WTC11 (cell line): ENCODE data around the gene CD160. TPM values are rescaled to one million over a fixed set of nuclear protein-coding genes. Genes with fewer than 3 reads are reported as not detected.
"Not testable (repeated sequence)": the region's sequence is repeated elsewhere in the genome, so short reads cannot be mapped to it uniquely, and the experiment has no call there.

Experiments used
- ATAC-seq: fragments of 200-7000 bp; cut with Tn5 transposase; 2 replicates; pipeline ENCODE4 v1.10.0; 2021; ENCODE audit warnings: mild to moderate bottlenecking, moderate library complexity
- Bru-seq: library from RNA; stranded (reverse); fragments of 400-500 nt; gene quantifications from one replicate; lab custom pipeline; 2021; lab: Mats Ljungman, UMichigan
- CTCF ChIA-PET: fragments of 300-600 bp; sonication (Branson Sonifier 250); formaldehyde crosslinking; loops from one replicate; lab custom pipeline; 2021; ENCODE audit warnings: antibody characterized with exemption; lab: Charles Lee
- POLR2A ChIA-PET: fragments of 350-600 bp; sonication (Branson Sonifier 250); formaldehyde crosslinking; loops from one replicate; lab custom pipeline; 2021; ENCODE audit warnings: antibody characterized with exemption; lab: Charles Lee
- DNase-seq: peaks from one replicate; pipeline ENCODE4 v3.0.0; 2021; ENCODE audit warnings: low spot score
- H3K27ac Mint-ChIP-seq: 2 replicates; pipeline ENCODE4 v1.8.0; 2021; ENCODE audit warnings: mixed read lengths
- H3K27me3 Mint-ChIP-seq: 2 replicates; pipeline ENCODE4 v1.8.0; 2021; ENCODE audit warnings: low read depth, mild to moderate bottlenecking, moderate library complexity, mixed read lengths
- H3K36me3 Mint-ChIP-seq: 2 replicates; pipeline ENCODE4 v1.8.0; 2021; ENCODE audit warnings: mixed read lengths
- H3K4me1 Mint-ChIP-seq: 2 replicates; pipeline ENCODE4 v1.8.0; 2022; ENCODE audit warnings: mixed read lengths
- H3K4me3 Mint-ChIP-seq: 2 replicates; pipeline ENCODE4 v1.8.0; 2021; ENCODE audit warnings: mild to moderate bottlenecking, moderate library complexity, mixed read lengths
- H3K9me3 Mint-ChIP-seq: 2 replicates; pipeline ENCODE4 v1.8.0; 2021; ENCODE audit warnings: mixed read lengths
- ATF3 ChIP-seq: sonication (generic); formaldehyde crosslinking; conservative IDR thresholded peaks from 2 replicates; pipeline ENCODE4 v1.8.1; 2022; ENCODE audit warnings: mild to moderate bottlenecking, missing genetic modification reagents
- CDX4 ChIP-seq: fragments of 250-450 bp; sonication (Bioruptor Pico); IDR thresholded peaks from 2 replicates; pipeline ENCODE4 v1.9.0; 2021; ENCODE audit warnings: moderate library complexity, mild to moderate bottlenecking, inconsistent platforms, borderline replicate concordance
- E2F4 ChIP-seq: sonication (generic); formaldehyde crosslinking; IDR thresholded peaks from 2 replicates; pipeline ENCODE4 v1.8.1; 2022; ENCODE audit warnings: low read depth, mild to moderate bottlenecking, moderate library complexity, missing genetic modification reagents, borderline replicate concordance
- GABPB1 ChIP-seq: sonication (generic); formaldehyde crosslinking; IDR thresholded peaks from 2 replicates; pipeline ENCODE4 v1.8.1; 2023; ENCODE audit warnings: mild to moderate bottlenecking, missing genetic modification reagents
- HMGXB4 ChIP-seq: sonication (generic); formaldehyde crosslinking; IDR thresholded peaks from 2 replicates; pipeline ENCODE4 v1.8.1; 2023; ENCODE audit warnings: mild to moderate bottlenecking, moderate library complexity, missing genetic modification reagents
- NR3C1 ChIP-seq: sonication (generic); formaldehyde crosslinking; conservative IDR thresholded peaks from 2 replicates; pipeline ENCODE4 v1.8.1; 2023; ENCODE audit warnings: low read depth, mild to moderate bottlenecking, missing genetic modification reagents
- RELA ChIP-seq: sonication (generic); formaldehyde crosslinking; IDR thresholded peaks from 2 replicates; pipeline ENCODE4 v1.8.1; 2022; ENCODE audit warnings: missing genetic modification reagents, mild to moderate bottlenecking, borderline replicate concordance
- ZBTB21 ChIP-seq: sonication (generic); formaldehyde crosslinking; IDR thresholded peaks from 2 replicates; pipeline ENCODE4 v1.8.1; 2023; ENCODE audit warnings: mild to moderate bottlenecking, missing genetic modification reagents, borderline replicate concordance
- ZNF423 ChIP-seq: fragments of 250-450 bp; sonication (Bioruptor Pico); IDR thresholded peaks from 2 replicates; pipeline ENCODE4 v2.1.2; 2022; ENCODE audit warnings: mild to moderate bottlenecking, moderate library complexity
- long read RNA-seq, 3 experiments: library from RNA in 1 of 3; library from capped mRNA in 1 of 3; library from polyadenylated mRNA in 1 of 3; unstranded in 2 of 3; stranded (forward) in 1 of 3; transcript quantifications; one replicate each; pipeline ENCODE4 v2.0.0, GENCODE V29; 2021
- total RNA-seq: library from RNA; stranded (reverse); gene quantifications from 3 replicates; pipeline ENCODE4 v1.2.3, GENCODE V29; 2021
- TF ChIP-seq, protein P1 (sequence below): fragments of 250-450 bp; sonication (Bioruptor Pico); IDR thresholded peaks from 2 replicates; pipeline ENCODE4 v1.9.0; 2021; ENCODE audit warnings: mild to moderate bottlenecking

CD160 gene
- total RNA-seq (not detected in 3 replicates), Bru-seq, nascent RNA (percentile 5 among the genes with signal in this experiment)
- long read RNA-seq, experiment 1, partial matches to known transcripts: 0 of 2 reads
- long read RNA-seq, experiment 1, other reads (novel, unspliced or antisense): 2 of 2 reads
- long read RNA-seq, experiment 2: 0 reads
- long read RNA-seq, experiment 3: 0 reads

GRCh38 chr1:145719230-145720079, at the start of gene CD160:
CD160 (plus strand) TSS chr1:145719499; CDS start chr1:145728328, 8,829 bp downstream.
- no peak for DNase-seq
- CTCF ChIA-PET: no interaction called here
- H3K4me1 Mint-ChIP-seq: peaks cover 8% of the 10 kb centered on the region

DNA sequence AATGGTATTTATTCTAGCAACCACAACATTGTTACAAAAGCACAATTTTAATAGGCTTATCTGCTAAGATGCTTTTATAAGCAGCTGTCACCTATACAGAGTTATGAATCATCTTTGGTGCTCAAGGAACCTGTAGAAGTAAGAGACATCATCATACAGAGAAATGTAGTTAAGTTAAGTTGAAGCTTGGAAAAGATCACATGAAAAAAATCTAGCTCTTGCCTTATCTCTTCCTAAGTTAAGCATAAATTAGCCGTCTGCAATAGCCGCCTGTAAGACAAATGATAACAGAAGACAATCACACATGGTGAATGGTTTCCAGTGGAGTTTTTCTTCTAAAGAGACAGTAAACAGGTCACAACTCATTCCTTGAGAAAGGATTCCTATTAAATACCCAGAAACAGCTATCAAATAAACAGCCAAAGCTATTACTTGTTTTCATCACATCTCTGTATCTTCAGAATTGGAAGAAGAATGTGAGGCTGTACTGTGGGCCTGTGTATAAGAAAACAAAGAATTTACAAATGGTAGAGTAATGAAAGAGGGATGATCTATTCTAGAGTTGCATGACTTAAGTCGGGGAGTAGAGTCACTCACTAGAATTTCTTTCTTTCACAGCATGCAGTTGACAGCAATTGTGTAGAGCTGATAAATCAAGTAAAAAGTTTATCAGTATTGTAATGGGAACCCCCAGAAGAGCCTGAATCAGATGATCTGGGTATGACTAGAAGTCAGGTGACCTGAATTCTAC, 48.1 kb upstream of the CD160 start:
- DNase-seq, H3K4me1 Mint-ChIP-seq, H3K36me3 Mint-ChIP-seq, ATAC-seq, H3K9me3 Mint-ChIP-seq, POLR2A ChIA-PET, CTCF ChIA-PET, H3K4me3 Mint-ChIP-seq, H3K27me3 Mint-ChIP-seq, H3K27ac Mint-ChIP-seq: not testable (repeated sequence)

More at GRCh38 chr1:145719230-145720079, at the start of gene CD160:
- Mint-ChIP-seq H3K36me3 (no peaks in the 10 kb centered on the region), H3K27ac (no peak within 1 kb of the TSS), H3K27me3 (peaks cover 28% of the 10 kb centered on the region), H3K4me3 (no peak within 1 kb of the TSS), H3K9me3 (no peaks in the 10 kb centered on the region)
- POLR2A ChIA-PET: no interaction called here
- no peak for ATAC-seq
- TF ChIP-seq ZNF423 (CRISPR knock-in tag) (no peak), GABPB1 (CRISPR knock-in tag) (no peak)

GRCh38 chr1:145673217-145673616, 46.1 kb upstream of the CD160 start:
- H3K4me3 Mint-ChIP-seq, POLR2A ChIA-PET: not testable (repeated sequence)

GRCh38 chr1:145684858-145685257, 34.4 kb upstream of the CD160 start:
- ATAC-seq, CTCF ChIA-PET, POLR2A ChIA-PET, H3K27ac Mint-ChIP-seq, H3K4me1 Mint-ChIP-seq, H3K27me3 Mint-ChIP-seq, H3K9me3 Mint-ChIP-seq, H3K4me3 Mint-ChIP-seq, H3K36me3 Mint-ChIP-seq, DNase-seq: not testable (repeated sequence)

More at GRCh38 chr1:145673217-145673616, 46.1 kb upstream of the CD160 start:
- H3K36me3 Mint-ChIP-seq, H3K27ac Mint-ChIP-seq, ATAC-seq, DNase-seq, H3K27me3 Mint-ChIP-seq, H3K4me1 Mint-ChIP-seq, CTCF ChIA-PET, H3K9me3 Mint-ChIP-seq: not testable (repeated sequence)

DNA sequence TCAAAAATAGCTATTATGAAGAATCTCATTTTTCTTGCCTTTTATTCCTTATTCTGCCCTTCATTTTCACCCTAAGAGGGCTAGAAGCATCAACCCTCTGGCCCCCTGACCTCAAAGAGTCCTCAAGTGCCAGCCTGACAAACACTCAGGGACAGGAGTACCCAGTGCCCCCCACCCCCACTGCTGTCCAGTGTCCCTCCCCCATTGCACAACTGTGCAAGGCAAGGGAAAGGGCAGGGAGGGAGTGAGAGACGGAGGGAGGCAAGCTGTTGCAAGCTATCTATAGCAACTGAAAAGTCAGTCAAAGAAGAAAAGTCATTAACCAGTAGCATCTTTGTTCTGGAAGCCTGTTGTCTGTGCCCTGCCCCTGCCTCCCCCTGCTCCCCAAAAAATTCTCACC, 33.2 kb upstream of the CD160 start:
- H3K27ac Mint-ChIP-seq, DNase-seq, H3K27me3 Mint-ChIP-seq, H3K9me3 Mint-ChIP-seq, ATAC-seq, H3K36me3 Mint-ChIP-seq, H3K4me3 Mint-ChIP-seq, H3K4me1 Mint-ChIP-seq, CTCF ChIA-PET, POLR2A ChIA-PET: not testable (repeated sequence)

GRCh38 chr1:145688328-145688727, 31.0 kb upstream of the CD160 start:
- ATAC-seq (no peak; the same call in 1 of the 2 replicates), DNase-seq (no peak)
- TF ChIP-seq ZNF423 (CRISPR knock-in tag) (no peak), ATF3 (CRISPR knock-in tag) (no peak)
- TF ChIP-seq, protein P1, sequence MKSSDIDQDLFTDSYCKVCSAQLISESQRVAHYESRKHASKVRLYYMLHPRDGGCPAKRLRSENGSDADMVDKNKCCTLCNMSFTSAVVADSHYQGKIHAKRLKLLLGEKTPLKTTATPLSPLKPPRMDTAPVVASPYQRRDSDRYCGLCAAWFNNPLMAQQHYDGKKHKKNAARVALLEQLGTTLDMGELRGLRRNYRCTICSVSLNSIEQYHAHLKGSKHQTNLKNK (CRISPR knock-in tag): no peak
- H3K9me3 Mint-ChIP-seq: 0 out of 2 replicates have a peak, but pooled peaks cover 4% of the 10 kb centered on the region
- ChIA-PET POLR2A (no interaction called here), CTCF (interaction anchor here (0.8 kb wide), 1 partner anchor 32 kb away, joined by 3 read pairs; no protein-coding TSS in a partner anchor)
- H3K27me3 Mint-ChIP-seq: no peaks in the 10 kb centered on the region
- H3K27ac Mint-ChIP-seq: no peak overlapping the region
- peaks cover 6% of the 10 kb centered on the region; the same call in 1 of the 2 replicates for H3K4me1 Mint-ChIP-seq
- H3K36me3 Mint-ChIP-seq: no peaks in the 10 kb centered on the region
- H3K4me3 Mint-ChIP-seq: no peak overlapping the region

- H3K4me1 Mint-ChIP-seq: peaks cover 6% of the 10 kb centered on the region; the same call in 1 of the 2 replicates
- H3K27ac Mint-ChIP-seq: no peak overlapping the region
- H3K4me3 Mint-ChIP-seq: no peak overlapping the region
- no peak for DNase-seq
- ChIA-PET CTCF (interaction anchor here (0.8 kb wide), 1 partner anchor 32 kb away, joined by 3 read pairs; no protein-coding TSS in a partner anchor), POLR2A (no interaction called here)
- peaks cover 2% of the 10 kb centered on the region; the same call in 1 of the 2 replicates for H3K27me3 Mint-ChIP-seq
- H3K9me3 Mint-ChIP-seq: 0 out of 2 replicates have a peak, but pooled peaks cover 4% of the 10 kb centered on the region
- no peak for ATAC-seq
- H3K36me3 Mint-ChIP-seq: no peaks in the 10 kb centered on the region
- no peak for TF ChIP-seq HMGXB4
- TF ChIP-seq CDX4 (CRISPR knock-in tag): no peak
- TF ChIP-seq NR3C1 (CRISPR knock-in tag): no peak
- no peak for TF ChIP-seq ZBTB21 (CRISPR knock-in tag)
- no peak for TF ChIP-seq RELA (CRISPR knock-in tag)
- TF ChIP-seq E2F4 (CRISPR knock-in tag): no peak
Observed at GRCh38 chr1:145688924-145689323, 30.4 kb upstream of the CD160 start.
